ENCODE data around the gene COL28A1.
"Not testable (repeated sequence)": the region's sequence is repeated elsewhere in the genome, so short reads cannot be mapped to it uniquely, and the experiment has no call there.

The COL28A1 gene

DNA sequence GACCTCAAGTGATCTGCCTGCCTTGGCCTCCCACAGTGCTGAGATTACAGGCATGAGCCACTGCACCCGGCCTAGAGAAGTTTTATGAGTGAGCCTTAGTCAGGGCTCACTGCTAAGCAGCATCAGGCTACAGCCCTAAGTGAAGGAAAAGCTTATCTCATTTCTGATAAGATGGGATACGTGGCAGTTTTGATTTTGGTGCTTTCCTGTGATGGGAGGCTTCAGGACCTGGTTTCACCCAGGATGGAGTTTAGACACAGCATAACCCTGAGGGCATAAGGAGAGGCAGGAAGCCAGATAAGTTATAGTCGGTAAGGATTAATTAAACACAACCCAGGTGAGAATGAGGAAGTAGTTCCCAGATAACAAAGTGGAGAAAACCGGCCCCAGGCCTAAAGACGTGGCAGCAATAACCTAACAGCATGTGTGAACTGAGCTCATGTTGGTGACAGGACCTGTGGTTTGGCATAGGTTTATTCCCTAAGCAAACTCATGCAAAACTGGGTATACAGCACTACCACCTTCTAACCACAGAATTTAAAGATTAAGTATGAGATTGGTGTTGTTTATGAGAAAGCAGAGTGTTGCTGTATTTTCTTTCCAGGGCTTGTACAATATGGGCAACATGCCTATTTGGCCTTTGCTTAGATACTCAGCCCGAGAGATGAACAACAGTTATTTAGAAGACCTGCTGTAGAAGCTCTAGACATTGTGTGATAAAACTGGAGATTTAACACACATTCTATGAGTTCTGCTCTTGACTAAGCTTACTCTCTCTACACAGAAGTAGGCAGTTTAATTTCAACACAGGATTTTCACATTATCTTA, 119.4 kb downstream of the COL28A1 start:
- no peak for DNase-seq (ENCODE audit: low read depth)

GRCh38 chr7:7414791-7415603, 120.7 kb downstream of the COL28A1 start:
- DNase-seq (ENCODE audit: low read depth) = no peak

- no peak for DNase-seq (ENCODE audit: low read depth)
Observed at GRCh38 chr7:7408001-7408770, 127.5 kb downstream of the COL28A1 start.

DNA sequence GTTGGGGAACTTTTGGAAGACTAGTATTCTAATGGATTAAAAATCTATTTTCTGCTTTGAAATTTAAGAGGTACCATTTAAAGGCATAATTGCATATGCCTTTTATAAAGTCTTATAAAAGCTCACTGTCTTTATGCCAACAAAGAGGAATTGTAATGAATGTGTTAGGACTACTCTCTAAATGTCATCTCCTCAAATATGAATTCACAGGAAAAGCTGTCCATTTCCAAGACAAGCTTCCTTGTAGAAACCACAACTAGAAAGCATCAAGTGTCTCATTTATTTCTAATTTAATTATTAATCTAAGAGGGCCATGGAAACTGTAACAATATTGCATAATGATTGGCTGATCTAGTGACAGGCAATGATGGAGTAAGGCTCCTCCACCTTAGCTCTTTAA, 130.2 kb downstream of the COL28A1 start:
- no peak for DNase-seq (ENCODE audit: low read depth)

GRCh38 chr7:7399707-7400106, 136.0 kb downstream of the COL28A1 start:
- DNase-seq (ENCODE audit: low read depth) = no peak

- no peak for DNase-seq (ENCODE audit: low read depth)
Observed at GRCh38 chr7:7395785-7396184, 139.9 kb downstream of the COL28A1 start.

DNA sequence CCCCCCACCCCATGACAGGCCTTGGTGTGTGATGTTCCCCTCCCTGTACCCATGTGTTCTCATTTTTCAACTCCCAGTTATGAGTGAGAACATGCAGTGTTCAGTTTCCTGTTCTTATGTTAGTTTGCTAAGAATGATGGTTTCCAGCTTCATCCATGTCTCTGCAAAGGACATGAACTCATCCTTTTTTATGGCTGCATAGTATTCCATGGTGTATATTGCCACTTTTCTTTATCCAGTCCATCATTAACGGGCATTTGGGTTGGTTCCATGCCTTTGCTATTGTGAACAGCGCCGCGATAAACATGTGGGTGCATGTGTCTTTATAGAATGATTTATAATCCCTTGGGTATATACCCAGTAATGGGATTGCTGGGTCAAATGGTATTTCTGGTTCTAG, 147.5 kb downstream of the COL28A1 start:
- not testable (repeated sequence) for DNase-seq (ENCODE audit: low read depth)

- no peak for DNase-seq (ENCODE audit: low read depth)
Observed at GRCh38 chr7:7385421-7385820, 150.3 kb downstream of the COL28A1 start.

DNA sequence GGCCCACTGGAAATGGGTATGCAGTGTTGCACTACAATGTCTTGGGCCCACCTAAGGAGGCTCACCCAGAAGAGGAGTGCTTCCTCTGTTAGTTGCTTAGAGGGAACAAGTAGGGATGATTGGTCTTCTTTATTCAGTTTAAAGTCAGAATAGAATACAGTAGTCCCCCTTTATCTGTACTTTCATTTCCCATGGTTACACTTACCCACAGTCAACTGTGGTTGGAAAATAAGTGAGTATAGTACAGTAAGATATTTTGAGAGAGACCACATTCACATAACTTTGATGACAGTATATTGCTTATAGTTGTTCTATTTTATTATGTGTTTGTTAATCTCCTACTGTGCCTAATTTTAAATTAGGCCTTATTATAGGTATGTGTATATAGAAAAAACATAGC, 151.4 kb downstream of the COL28A1 start:
- DNase-seq (ENCODE audit: low read depth) = no peak

GRCh38 chr7:7375538-7375937, 160.1 kb downstream of the COL28A1 start:
- no peak for DNase-seq (ENCODE audit: low read depth)

DNA sequence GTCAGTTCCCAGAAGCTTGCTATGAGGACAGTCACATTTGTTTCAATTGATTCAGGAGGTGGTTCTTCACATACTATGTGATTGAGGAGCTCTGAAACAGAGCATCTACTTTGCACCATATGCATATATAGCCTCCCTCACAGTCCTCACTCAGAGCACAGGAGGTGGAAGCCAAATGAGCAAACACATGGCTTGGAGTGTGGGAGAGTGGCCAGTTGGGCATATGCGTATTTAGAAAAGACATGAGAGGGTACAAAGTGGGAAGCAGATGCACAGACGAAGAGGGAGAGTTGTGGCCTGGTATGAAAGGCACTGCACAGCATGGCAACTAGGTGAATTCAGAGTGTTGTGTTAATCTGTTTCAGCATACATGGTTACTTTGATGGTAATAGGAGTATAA, 165.6 kb downstream of the COL28A1 start:
- no peak for DNase-seq (ENCODE audit: low read depth)

DNA sequence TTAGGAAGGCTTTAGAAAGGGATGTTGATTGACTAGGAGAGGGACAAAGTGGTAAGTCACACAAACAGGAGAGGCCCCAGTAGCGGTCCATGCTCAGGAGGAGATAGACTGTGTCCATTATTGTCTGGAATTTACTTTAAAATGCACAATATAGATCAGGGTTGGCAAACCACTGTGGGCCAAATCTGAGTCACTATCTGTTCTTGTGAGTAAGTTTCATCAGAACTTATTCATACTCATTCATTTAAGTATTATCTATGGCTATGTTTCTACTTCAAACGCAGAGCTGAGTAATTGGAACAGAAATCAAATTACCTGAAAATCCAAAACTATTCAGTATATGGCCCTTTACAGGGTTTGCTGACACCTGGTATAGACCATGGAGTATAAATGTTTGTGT, 166.5 kb downstream of the COL28A1 start:
- DNase-seq (ENCODE audit: low read depth) = no peak

- DNase-seq (ENCODE audit: low read depth) = no peak
Observed at GRCh38 chr7:7354674-7355073, 181.0 kb downstream of the COL28A1 start.

- DNase-seq (ENCODE audit: low read depth) = no peak
Observed at GRCh38 chr7:7352845-7353244, 182.8 kb downstream of the COL28A1 start.

GRCh38 chr7:7351832-7352231, 183.8 kb downstream of the COL28A1 start:
- DNase-seq (ENCODE audit: low read depth) = no peak

DNA sequence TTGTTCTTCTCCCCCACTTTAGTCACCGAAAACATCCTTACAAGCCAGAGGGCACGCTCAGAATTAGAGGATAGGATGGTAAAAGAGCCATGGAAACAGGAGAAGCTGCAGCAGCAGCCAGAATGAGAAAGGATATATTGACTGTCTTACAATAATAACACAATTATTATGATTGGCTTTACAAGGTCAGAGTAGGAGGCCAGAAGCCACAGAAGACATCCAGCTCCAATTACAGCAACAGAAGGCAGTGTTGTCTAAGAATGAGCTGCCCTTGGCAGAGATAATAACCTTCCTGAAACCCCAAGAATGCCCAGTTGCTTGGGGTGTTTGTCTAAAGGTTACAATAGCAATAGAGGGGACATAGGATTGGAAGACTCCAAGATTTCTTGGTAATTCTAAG, 184.5 kb downstream of the COL28A1 start:
- DNase-seq (ENCODE audit: low read depth) = no peak

GRCh38 chr7:7349156-7349555, 186.5 kb downstream of the COL28A1 start:
- DNase-seq (ENCODE audit: low read depth) = no peak

DNA sequence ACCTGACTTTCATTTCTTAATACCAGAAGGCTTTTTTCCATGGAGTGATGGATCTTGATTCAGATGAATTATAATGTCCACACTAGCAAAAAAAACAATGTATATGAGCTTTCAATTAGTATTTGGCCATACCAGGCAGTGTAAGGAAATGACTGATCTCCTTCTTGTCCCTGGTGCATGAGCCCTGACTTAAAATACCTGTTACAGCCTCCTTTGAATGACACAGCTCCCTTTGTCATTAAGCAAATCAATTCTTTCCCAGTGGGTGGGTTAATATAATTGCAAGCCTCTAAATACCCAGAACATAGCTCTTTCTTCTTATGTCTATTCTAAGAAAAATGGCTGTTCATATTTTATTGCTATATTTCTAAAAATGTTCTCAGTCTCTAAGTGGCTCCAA, 188.6 kb downstream of the COL28A1 start:
- DNase-seq (ENCODE audit: low read depth) = no peak

DNA sequence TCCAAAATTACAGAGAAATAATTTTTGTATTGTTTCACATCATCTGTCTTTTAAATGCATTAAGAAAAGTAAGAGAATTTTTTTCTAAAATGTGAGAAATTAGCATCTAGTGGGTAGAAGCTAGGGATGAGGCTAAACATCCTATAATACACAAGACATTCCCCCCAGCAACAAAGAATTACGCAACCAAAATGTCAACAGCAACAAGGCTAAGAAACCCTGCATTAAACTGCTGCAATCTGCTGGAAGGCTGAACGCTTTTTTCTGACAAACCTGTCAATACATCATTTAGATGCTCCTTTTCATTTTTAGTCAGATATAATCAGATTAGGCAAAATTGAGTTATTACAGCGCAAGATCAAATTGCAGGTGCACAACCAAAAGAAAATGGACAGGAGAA, 191.1 kb downstream of the COL28A1 start:
- no peak for DNase-seq (ENCODE audit: low read depth)

- DNase-seq (ENCODE audit: low read depth) = no peak
Observed at GRCh38 chr7:7335909-7336308, 199.8 kb downstream of the COL28A1 start.

DNA sequence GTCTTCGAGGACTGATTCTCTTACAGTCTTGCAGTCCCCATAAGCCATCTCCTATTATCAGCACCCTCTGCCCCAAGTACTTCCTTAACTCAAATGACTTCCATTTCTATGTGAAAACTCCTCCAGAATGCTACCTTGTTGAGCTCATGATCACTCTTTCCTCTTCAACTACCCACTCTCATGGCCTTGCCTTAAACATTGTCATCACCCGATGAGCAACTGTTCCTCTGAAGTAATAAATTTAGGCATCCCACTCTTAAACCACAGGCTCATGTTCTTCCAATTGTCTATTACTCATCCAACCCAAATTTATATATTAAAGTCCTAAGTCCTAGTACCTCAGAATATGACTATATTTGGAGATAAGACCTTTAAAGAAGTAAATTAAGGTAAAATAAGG, 200.5 kb downstream of the COL28A1 start:
- no peak for DNase-seq (ENCODE audit: low read depth)

DNA sequence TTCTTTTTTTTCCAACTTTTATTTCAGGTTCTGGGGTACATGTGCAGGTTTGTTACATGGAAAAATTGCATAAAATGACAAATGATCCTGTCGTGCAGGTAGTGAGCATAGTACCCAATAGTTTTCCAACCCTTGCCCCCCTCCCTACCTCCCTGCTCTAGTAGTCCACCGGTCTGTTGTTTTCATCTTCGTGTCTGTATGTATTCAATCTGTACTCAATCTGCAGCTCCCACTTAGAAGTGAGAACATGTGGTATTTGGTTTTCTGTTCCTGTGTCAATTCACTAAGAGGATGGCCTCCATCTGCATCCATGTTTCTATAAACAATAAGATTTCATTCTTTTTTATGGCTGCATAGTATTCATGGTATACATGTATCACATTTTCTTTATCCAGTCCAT, 202.1 kb downstream of the COL28A1 start:
- no peak for DNase-seq (ENCODE audit: low read depth)

DNA sequence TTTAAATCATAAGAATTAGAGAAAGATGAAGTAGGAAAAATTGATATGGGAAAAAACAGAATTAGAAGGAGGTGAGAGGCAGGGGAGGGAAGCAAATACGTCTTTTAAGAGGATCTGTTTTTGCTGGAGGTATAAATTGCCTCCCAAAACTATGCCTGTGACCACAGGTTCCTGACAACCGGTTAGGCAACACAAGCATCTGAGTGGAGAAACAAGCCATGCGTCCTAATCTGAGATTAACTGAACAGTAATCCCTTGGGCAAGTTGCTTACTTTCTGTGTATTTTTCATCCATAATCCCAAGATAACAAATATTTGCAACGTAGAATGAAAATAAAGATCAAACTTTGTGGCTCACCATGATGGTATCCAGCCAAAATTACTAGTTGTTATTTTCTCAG, 204.2 kb downstream of the COL28A1 start:
- DNase-seq (ENCODE audit: low read depth) = no peak

All from GM04503 (cell line).